ENCODE results near the gene LAP3.

DNA sequence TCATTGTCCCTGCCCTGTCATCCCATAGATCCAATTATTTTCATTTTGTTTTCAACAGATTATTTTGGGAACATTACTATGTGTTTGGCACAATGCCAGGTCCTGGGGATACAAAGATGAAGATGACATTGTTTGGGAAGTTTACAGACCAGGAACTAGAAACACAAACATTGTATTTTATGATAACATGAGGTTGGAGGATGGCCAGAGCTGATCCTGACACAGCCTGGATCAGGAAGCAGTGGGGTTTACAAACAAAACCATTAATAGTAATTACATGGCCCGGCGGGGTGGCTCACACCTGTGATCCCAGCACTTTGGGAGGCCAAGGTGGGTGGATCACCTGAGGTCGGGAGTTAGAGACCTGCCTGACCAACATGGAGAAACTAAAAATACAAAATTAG, 32.2 kb upstream of the LAP3 start:
- TF ChIP-seq POLR2A (IDR thresholded peaks at IDR 0.05) (no peak), CTCF (IDR thresholded peaks at IDR 0.05) (no peak), POLR2AphosphoS5 (IDR thresholded peaks at IDR 0.05) (no peak)

All from sigmoid colon (tissue), 4 donors.